Myocyte (in vitro differentiated cells): ENCODE measurements around the gene SND1. TPM values are rescaled to one million over a fixed set of nuclear protein-coding genes. Genes with fewer than 3 reads are reported as not detected.

ENCODE experiments used
- DNase-seq: peaks from one replicate; pipeline ENCODE4 v3.0.0-alpha.2; 2012; ENCODE audit warnings: low read depth
- total RNA-seq: library from RNA; depleted of rRNA; stranded (reverse); fragments of >200 nt; gene quantifications from 2 replicates; pipeline ENCODE4 v1.2.3, GENCODE V29; 2014

Gene SND1
- total RNA-seq, 1 donor from 2014 or later, result 218 TPM

DNA sequence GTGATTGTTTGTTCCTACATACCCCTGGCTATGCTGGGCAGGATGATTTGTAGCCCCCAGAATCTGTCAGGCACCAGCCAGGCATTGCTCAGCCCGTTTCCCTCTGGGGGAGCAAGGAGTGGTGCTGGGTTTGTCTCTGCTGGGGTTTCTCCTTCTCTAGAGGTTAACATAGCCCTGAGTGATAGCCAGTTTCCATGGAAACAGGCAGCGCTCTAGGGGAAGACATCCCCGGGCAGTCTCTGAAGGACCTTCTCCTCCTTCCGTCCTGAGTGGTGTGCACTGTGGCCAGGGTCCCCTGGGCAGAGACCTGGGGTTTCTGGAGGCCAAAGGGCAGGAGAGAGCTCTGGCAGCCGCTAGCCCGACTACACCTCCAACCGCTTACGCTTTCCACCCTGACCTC, 429.8 kb downstream of the SND1 start:
- DNase-seq, result no peak

DNA sequence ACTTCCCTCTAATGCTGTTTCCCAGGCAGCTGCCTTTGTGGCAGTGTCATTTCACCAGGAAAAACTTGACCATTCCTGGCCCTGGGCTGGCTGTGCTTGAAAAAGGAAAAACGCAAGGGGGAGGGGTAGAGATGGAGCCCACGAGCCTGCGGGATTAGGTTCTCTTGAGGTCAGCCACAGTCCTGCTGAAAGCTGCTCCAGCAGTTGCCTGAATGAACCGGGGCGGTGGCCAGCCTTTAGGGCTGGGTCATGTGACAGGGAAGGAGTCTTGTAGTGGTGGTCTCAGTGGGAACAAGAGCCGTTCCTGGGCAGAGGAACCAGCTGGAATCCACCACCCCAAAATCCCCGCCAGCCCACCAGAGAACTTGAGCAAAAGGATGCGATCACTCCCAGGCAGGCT, 430.4 kb downstream of the SND1 start:
- DNase-seq, result peak; percentile 84

DNA sequence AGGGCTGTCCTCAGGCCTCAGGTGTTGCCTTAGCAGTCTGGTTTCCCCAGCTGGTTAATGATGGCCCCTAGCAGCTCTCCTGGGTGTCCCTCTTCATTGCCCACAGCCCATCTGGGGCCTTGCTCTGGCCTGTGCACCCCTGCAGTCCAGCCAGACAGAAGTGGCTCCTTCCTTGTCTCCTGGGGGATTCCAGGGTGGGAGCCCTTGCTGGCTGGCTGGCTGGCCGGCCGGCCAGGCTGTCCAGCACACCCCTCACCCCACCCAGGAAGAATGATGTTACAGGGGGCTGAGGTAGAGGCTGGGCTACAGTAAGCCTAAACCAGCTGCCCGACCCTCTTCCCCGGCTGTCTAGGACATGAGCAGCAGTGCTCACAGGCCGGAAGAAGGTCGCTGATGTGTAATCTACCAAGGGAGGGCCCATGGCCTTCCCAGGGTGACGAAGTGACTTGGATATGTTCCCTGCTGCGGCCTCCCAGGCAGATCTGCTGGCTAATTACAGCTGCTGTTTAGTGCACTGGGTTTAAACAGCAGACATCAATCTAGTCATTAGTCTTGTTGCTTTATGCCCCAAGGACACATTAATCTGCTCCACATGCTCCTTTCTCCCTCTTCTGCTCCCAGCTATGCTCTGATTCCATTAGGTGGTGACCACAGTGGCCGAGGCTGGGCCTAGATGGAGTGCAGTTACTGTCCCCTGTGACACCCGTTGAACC, 433.1 kb downstream of the SND1 start:
- peak; percentile 45 for DNase-seq

DNA sequence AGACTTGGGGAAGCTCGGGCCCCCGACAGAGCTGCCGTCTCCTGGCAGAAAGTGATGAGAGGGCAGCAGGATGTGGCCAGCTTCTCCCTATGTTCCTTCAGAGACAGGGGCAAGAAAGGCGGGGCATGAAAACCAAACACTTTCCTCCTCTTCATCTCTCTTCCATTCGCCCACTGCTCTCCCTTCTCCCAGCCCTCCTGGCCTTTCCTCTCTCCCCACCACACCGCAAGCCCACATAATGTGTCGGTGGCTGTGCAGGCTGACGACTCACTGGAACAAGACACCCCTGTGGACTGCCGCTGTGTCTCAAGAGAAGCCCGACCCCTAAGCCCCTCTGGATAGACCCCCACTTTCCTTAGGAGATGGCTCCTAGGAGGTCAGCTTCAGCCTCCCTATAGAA, 438.5 kb downstream of the SND1 start:
- no peak for DNase-seq

DNA sequence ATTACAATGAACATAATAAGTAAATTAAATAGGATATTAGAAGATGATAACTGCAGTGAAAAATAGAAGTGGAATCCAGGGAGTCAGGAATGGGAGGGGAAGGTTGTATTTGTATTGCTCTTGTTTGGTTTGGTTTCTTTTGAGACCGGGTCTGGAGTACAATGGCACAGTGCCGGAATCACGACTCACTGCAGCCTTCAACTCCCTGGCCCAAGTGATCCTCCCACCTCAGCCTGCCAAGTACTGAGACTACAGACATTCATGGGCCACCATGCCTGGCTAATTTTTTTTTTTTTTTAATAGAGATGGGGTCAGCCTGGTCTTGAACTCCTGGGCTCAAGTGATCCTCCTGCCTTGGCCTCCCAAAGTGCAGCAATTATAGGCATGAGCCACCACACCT, 439.1 kb downstream of the SND1 start:
- DNase-seq, result no peak

DNA sequence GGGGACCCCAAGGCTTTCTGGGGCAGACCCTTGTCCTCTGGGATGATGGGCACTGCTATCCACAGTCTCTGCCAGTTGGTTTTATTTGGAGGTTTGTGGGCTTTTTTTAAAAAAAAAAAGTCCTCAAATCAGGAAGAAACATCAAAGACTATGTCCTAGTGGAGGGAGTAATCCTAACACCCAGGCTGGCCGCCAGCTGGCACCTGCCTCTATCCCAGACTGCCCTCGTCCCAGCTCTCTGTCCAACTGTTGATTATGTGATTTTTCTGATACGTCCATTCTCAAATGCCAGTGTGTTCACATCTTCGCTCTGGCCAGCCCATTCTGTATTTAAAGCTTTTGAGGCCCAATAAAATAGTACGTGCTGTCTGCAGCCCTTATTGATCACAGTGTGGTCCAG, 440.2 kb downstream of the SND1 start:
- no peak for DNase-seq

DNA sequence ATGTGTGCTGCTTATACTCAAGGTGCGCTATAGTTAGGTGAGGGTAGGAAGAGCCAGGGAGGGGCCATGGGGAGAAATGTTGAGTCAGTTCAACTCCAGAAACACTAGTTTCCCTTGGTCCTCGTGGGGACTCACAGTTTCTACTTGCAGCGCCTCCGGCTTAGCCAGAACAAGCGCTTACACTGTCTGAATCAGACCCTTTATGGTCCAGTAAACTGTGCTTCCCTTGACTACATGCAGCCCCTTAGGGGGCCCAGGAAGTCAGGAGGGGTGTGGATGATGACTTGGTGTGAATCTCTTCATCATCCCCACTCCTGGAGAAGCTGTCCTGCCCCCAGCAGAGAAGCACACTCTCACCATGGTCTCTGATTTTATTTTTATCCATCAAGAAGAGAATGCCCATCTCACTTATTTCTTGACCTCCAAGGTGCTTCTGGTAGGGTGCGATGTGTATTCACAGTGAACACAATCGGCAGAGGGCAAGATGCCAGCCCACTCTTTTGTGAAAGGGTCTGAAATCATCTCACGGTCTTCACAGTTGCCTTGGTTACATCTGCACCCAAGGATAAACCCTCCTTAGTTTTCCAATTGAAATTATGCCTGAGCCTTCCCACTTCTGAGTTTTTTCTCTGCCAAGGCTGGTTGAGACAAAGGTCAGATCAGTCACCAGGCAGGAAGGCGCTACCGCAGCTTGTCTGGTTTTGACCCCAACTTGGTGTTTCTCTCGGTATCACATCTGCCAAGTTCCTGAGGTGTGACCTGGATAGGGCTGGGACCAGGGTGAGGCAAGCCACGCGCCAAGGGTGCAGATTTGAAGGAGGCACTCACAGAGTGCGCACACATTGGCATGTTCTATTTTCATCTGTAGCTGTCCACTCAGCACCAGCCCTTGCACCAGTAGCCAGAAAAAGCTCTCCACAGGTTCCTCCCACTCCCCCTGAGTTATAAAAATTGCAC, 441.9 kb downstream of the SND1 start:
- DNase-seq, result no peak

DNA sequence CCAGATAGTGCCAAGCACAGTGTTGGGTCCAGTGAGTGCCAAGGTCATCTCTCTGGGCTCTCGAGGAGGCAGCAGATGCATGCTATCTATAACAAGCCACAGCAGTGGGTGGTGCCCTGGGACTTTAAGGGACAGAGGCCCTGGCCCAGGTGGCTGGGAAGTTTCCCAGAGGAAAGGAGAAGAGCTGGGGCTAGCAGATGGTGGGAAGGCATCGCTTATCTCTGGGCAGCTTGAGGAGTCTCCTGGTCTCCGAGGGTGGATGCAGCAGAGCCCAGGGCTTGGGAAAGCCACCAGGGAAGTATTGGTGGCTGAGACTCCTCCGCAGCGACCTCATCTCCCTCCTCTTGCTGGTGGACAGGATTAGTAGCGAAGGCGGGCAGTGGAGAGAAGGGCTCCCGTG, 442.7 kb downstream of the SND1 start:
- no peak for DNase-seq

DNA sequence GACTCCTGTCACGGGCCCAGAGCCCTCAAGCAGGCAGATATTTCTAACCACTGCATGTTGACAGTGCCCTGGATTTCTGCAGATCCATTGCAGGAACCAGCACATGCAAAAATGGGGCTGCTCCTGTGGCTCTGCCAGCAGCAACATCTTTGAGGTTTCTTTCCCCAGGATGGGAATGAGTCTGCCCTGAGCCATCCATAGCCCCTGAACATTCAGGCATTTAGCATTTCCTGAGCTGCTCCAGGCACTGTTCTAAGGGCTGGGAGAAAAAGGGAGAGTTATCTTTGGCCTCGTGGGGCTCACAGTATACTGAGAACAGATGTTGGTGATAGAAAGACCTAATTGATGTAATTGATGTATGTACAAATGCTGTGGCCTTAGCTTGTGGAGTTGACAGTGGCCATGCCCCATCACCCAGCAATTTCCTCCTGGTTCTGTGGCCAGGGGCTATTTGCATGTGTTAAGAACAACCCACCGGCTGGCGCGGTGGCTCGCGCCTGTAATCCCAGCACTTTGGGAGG, 445.3 kb downstream of the SND1 start:
- no peak for DNase-seq

DNA sequence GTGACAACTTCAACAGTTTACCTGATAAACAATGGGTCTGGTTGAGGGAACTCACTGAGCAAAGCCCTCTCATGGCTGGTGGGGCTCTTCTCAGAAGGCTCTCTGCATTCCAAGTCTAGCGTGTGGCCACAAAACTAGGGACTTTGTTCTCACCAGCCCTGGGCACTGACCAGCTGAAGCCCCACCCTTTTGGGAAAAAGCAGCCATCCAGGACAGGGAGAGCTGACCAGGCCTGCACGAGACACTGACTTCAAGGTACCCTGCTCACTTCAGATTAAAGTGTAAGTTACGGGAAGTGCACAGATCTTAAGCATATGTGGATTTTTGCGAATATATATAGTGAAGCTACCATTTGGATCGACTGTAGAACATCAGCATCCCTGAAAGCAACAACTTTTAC, 446.6 kb downstream of the SND1 start:
- DNase-seq, result no peak

DNA sequence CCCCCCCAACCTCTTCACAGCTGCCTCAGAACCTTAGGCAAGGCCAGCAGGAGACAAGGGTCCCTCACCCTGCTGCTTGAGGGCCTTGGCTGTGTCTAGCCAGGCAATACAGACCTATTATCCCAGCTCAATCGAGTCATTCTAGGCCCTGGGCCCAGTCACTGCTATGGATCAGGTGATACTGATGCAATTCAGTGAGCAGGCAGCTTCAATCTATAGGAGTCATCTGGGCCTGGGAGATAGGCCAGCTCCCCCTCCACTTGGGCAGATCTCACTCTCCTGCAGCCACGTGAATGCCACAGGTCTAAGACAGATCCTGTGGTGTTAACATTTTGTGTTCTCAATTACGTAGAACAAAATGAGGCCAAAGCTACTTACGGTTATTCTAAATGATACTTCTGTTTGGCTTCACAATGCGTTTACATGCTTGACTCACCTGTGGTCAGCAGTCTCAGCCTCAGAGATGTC, 447.2 kb downstream of the SND1 start:
- no peak for DNase-seq

DNA sequence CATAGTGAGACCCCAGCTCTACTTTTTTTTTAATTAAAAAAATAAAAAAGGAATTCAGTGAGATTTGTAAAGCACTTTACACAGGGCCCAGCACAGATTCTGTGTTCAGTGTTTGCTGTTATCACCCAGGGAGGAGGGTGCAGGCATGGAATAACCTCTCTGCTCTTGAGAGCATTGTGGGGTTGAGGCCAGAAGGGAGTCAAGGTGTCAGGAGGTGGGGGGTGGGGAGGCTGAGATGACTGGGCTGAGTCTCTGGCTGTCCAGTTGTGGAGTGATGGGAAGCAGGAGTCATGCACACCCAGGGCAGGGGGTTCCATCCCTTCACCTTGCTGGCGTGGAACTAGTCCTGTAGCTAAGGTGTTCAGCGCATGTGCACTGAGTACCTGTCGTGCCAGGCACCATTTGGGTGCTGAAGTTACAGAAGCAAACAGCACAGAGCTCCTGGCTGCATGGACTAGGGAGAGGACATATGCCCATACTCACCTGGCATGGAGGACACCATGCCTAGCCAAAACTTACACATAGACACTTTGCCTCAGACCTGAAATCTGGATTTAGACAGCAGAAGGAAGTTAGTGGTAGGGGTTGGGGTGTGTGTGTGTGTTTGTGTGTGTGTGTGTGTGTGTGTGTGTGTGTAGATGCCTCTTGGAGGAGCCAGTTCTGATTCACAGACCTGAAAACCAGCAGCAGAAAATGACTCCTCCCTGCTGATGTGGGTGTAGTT, 448.4 kb downstream of the SND1 start:
- no peak for DNase-seq

DNA sequence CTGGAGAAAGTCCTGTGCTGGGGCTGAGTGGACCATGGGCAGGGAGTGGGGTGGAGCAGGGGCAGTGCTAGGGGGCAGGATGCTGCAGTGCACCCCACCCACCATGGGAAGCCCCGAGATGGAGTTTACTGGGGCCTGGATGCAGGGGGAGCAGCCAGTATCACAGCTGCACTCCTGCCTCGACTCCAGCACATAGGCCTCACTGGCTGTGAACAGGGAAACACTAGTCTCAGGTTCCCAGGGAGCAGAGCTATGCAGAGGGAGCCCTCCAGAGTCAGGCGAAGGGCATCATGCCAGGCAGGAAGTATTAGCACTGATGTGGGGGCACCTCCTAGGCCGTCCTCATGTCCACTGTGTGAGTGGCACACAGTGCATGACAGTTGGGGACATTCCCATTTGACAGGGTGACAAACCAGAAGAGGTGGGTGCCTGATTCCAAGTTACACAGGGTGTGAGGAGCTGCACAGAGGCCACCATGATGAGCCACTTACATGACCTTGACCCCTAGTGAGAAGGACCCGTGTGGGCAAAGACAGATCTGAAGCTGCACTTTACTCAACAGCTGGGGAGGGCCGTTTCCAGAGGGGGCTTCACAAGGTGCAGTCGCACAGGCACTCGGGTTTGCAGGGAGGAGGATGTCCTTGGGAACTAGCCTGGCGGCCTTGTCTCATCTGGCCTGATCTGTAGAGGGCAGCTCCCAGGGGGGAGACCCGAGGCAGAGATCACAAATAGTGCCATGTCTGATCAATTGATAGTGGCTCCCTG, 449.1 kb downstream of the SND1 start:
- no peak for DNase-seq

DNA sequence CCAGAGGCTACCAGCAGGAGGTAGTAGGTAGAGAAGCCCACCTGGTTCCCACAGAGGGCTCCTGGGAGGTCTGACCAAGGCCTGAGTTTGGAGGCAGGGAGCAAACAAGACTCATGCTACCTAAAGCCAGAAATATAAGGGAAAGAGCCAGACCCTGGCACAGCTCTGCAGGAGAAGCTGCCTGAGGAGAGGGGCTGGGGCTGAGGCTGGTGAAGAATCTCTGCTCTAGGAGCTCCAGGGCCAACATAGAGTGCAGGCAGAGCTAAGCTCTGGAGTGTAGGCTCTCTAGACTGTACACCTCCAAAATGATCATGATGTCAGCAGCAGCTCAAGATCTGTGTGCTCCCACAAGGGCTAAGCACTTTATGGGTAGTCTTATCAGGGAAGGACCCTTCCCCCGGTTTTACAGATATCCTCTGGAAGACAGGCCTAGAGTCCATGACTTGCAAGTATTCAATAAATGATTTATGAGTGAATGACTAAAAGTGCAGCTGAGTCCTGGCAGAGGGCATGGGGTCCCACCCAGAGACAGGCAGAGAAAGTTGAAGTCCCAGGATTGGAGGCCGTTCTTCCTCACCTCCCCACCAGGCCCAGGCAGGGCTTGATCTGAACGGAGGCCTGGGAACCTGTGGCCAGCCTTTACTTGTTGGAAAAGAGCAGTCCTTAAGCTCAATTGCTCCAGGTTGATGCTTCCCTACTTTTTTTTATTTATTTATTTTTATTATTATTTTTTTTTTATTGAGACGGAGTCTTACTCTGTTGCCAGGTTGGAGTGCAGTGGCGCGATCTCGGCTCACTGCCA, 450.7 kb downstream of the SND1 start:
- DNase-seq, result no peak

DNA sequence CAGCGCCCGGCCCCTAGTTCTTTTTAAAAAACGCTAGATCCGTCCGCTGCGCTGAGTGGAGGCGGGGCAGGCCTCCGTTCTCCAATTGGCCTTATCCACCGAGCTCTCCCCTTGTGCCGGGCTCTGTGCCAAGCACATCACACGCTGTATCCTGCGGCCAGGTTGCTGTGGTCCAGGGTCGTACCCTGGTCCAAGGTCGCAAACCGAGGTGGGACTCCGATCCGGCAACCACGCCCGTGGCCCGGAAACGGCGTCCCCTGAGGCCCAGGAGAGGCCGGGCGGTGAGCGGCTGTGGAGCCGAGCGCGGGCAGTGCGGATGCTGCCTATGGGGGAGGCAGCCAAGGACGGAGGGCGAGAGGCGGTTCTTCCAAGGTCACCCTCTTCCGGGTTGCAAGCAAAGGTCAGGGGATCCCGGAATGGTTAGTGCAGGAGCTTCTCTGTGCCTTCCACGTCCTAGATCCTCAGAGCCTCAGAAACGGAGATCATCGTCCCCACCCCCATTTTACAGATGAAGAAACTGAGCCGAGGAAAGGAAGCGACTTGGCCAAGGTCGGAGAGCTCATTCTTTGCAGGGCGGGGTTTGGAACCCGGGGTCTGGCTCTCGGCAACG, 451.6 kb downstream of the SND1 start:
- DNase-seq, result no peak

DNA sequence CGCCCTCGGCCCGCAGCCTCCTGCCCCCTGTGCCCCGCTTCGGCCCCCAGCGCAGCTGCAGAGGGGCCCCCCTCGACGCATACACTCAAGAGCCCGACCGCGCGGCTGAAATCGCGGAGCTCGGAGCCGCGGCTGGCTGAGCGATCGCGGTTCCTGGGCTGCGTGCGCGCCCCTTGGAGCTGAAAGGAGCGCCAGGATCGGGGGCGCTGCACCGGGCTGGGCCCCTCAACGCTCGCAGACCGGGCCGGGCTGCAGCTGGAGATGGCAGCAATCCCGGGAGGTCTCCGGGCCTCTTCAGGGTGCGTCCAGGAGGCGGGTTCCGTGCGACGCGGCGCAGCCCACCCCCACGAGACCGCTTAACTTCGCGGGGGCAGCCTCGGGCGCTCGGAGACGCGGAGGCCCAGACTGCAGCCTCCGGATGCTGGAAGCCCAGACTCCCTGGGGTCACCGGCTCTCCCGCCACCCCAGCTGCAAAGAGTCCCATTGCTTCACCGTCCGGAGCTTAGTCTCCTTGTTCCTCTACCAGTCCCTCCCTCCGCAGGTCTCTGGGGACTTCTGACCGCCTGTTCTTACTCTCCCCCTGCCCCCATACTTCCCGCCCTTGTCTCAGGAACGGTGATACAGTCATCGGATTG, 452.2 kb downstream of the SND1 start:
- DNase-seq, result no peak

DNA sequence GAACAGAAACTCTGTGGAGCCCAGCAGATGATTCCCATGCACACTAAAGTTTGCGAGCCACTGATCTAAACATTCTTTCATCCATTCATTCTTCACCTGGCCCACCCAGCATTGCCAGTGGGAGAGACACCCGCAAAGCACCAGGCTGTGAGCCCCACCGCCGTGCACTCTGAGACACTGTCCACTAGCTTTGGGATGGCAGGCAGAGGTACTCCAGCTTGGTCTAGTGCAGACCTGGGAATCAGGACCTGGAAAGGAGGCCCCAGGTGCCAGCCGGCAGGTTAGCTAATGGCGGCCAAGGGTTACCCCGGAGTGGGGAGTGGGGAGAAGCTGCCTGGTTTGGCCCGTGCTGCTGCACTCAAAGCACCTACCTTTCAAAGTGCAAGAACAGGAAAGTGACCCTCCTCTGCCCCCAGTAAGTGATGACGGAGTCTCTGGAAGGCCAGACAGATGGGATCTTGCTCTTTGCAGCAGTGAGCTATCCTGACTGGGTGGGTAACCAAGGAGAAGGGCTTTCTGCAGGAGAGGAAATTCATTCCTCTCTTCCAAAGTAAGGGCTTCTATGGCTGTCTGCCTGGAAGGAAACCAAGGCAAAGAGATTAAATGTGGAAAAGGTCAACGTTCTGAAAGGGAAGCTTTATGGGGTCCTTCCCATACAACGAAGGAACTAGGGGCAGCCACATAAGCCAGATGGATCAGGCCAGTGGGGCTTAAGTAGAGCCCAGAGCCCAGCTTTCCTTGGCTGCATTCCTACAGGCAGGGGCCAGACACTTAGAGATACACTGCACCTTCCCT, 453.4 kb downstream of the SND1 start:
- DNase-seq, result no peak

DNA sequence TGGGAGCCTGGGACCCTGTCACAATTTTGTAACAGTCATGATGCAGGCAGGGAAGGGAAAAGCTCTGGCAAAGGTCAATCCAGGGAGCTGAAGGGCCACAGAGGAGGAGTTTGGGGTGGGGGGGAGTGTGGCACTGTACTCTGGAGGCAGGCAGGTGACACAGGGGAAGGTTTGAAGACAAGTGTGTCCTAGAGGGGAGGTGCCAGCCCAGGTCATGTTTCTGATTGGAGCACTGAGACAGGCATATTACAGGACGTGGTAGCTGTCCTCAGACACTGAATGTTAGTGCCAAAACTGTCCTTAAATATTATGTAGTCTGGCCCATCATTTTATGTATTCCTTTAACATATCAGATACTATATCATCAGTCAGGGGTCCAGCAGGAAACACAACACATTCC, 454.8 kb downstream of the SND1 start:
- DNase-seq, result no peak
